Measurements from ENCODE around the gene ACTR8. TPM values are rescaled to one million over a fixed set of nuclear protein-coding genes. Genes with fewer than 3 reads are reported as not detected.

The ACTR8 gene
- total RNA-seq, 1 donor from 2014 or later: 40.8 TPM

DNA sequence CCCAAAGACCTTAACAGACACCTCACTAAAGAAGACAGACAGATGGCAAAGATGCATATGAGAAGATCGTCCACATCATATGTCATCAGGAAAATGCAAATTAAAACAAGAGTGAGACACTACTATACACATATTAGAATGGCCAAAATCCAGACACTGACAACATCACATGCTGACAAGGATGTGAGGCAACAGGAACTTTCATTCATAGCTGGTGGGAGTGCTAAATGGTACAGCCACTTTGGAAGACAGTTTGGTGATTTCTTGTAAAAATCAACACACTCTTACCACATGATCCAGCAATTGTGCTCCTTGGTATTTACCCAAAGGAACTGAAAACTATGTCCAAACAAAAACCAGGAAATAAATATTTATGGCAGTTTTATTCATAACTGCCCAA, 53.4 kb downstream of the ACTR8 start:
- no peak overlapping the region for H2AFZ ChIP-seq (replicated peaks)
- H3K9ac ChIP-seq: no peak overlapping the region
- no peaks in the 10 kb centered on the region for H3K9me3 ChIP-seq (ENCODE audit: low read depth)
- H3K4me3 ChIP-seq: no peak overlapping the region
- no peaks in the 10 kb centered on the region for H3K36me3 ChIP-seq
- H3K27me3 Mint-ChIP-seq (ENCODE audit: insufficient read depth, low read depth): peaks cover 3% of the 10 kb centered on the region
- H3K36me3 Mint-ChIP-seq: peaks cover 3% of the 10 kb centered on the region
- no peak overlapping the region for H3K4me2 ChIP-seq
- no peak for TF ChIP-seq EZH2 (IDR thresholded peaks at IDR 0.05)
- no peak for TF ChIP-seq EZH2phosphoT487 (IDR thresholded peaks at IDR 0.05)
- TF ChIP-seq, protein P1, sequence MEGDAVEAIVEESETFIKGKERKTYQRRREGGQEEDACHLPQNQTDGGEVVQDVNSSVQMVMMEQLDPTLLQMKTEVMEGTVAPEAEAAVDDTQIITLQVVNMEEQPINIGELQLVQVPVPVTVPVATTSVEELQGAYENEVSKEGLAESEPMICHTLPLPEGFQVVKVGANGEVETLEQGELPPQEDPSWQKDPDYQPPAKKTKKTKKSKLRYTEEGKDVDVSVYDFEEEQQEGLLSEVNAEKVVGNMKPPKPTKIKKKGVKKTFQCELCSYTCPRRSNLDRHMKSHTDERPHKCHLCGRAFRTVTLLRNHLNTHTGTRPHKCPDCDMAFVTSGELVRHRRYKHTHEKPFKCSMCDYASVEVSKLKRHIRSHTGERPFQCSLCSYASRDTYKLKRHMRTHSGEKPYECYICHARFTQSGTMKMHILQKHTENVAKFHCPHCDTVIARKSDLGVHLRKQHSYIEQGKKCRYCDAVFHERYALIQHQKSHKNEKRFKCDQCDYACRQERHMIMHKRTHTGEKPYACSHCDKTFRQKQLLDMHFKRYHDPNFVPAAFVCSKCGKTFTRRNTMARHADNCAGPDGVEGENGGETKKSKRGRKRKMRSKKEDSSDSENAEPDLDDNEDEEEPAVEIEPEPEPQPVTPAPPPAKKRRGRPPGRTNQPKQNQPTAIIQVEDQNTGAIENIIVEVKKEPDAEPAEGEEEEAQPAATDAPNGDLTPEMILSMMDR (IDR thresholded peaks at IDR 0.05): no peak
- H3K79me2 ChIP-seq (ENCODE audit: low read depth): no peaks in the 10 kb centered on the region
- no peak overlapping the region for H3K4me3 Mint-ChIP-seq
- H3K9me3 Mint-ChIP-seq: no peaks in the 10 kb centered on the region
- H3K27me3 ChIP-seq: no peaks in the 10 kb centered on the region
- no peaks in the 10 kb centered on the region for H3F3A ChIP-seq (ENCODE audit: low read depth)
- H3K27ac Mint-ChIP-seq: no peak overlapping the region
- H3K4me1 ChIP-seq: no peaks in the 10 kb centered on the region
- H3K4me1 Mint-ChIP-seq: peaks cover 6% of the 10 kb centered on the region
- H3K27ac ChIP-seq: no peak overlapping the region
- peaks cover 4% of the 10 kb centered on the region for H4K20me1 ChIP-seq (ENCODE audit: low read depth)
- DNase-seq (ENCODE audit: low spot score): no peak

DNA sequence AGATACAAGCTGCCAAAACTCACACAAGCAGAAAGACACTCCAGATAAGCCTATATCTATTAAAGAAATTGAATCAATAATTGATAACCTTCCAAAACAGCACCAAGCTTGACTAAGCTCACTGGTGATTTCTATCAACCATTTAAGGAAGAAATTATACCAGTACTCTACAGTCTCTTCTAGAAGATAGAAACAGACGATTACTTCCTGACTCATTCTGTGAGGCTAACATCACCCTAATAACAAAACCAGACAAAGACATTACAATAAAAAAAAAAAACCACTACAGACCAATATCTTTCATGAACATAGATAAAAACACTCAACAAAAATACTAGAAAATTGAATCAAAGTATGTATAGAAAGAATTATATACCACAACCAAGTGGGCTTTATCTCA, 55.9 kb downstream of the ACTR8 start:
- H3K27me3 ChIP-seq: no peaks in the 10 kb centered on the region
- no peak overlapping the region for H3K4me2 ChIP-seq
- no peaks in the 10 kb centered on the region for H3F3A ChIP-seq (ENCODE audit: low read depth)
- H3K9me3 ChIP-seq (ENCODE audit: low read depth): no peaks in the 10 kb centered on the region
- no peak overlapping the region for H3K27ac ChIP-seq
- peaks cover 3% of the 10 kb centered on the region for H3K27me3 Mint-ChIP-seq (ENCODE audit: insufficient read depth, low read depth)
- H3K4me3 ChIP-seq: no peak overlapping the region
- H3K36me3 ChIP-seq: no peaks in the 10 kb centered on the region
- no peaks in the 10 kb centered on the region for H3K9me3 Mint-ChIP-seq
- no peak overlapping the region for H3K4me3 Mint-ChIP-seq
- H4K20me1 ChIP-seq (ENCODE audit: low read depth): peaks cover 4% of the 10 kb centered on the region
- H3K4me1 ChIP-seq: no peaks in the 10 kb centered on the region
- H3K79me2 ChIP-seq (ENCODE audit: low read depth): no peaks in the 10 kb centered on the region
- H3K4me1 Mint-ChIP-seq: peaks cover 13% of the 10 kb centered on the region
- peaks cover 3% of the 10 kb centered on the region for H3K36me3 Mint-ChIP-seq
- DNase-seq (ENCODE audit: low spot score): no peak
- H3K27ac Mint-ChIP-seq: no peak overlapping the region
- no peak overlapping the region for H2AFZ ChIP-seq (replicated peaks)
- no peak overlapping the region for H3K9ac ChIP-seq
- no peak for TF ChIP-seq EZH2phosphoT487 (IDR thresholded peaks at IDR 0.05)
- TF ChIP-seq, protein P1 (IDR thresholded peaks at IDR 0.05): no peak
- TF ChIP-seq EZH2 (IDR thresholded peaks at IDR 0.05): no peak

- Histone ChIP-seq H3K9ac (no peak overlapping the region), H4K20me1 (ENCODE audit: low read depth) (peaks cover 4% of the 10 kb centered on the region), H3K9me3 (ENCODE audit: low read depth) (no peaks in the 10 kb centered on the region), H3K27ac (no peak overlapping the region), H3K4me3 (no peak overlapping the region), H2AFZ (replicated peaks) (no peak overlapping the region), H3K4me1 (no peaks in the 10 kb centered on the region), H3K79me2 (ENCODE audit: low read depth) (no peaks in the 10 kb centered on the region), H3K4me2 (no peak overlapping the region), H3K27me3 (no peaks in the 10 kb centered on the region), H3F3A (ENCODE audit: low read depth) (no peaks in the 10 kb centered on the region), H3K36me3 (no peaks in the 10 kb centered on the region)
- no peak for TF ChIP-seq EZH2phosphoT487 (IDR thresholded peaks at IDR 0.05)
- TF ChIP-seq, protein P1 (IDR thresholded peaks at IDR 0.05): no peak
- TF ChIP-seq EZH2 (IDR thresholded peaks at IDR 0.05): no peak
- no peaks in the 10 kb centered on the region for H3K36me3 Mint-ChIP-seq
- no peak overlapping the region for H3K4me3 Mint-ChIP-seq
- no peak for DNase-seq (ENCODE audit: low spot score)
- peaks cover 3% of the 10 kb centered on the region for H3K27me3 Mint-ChIP-seq (ENCODE audit: insufficient read depth, low read depth)
- no peaks in the 10 kb centered on the region for H3K9me3 Mint-ChIP-seq
- no peak overlapping the region for H3K27ac Mint-ChIP-seq
- peaks cover 13% of the 10 kb centered on the region for H3K4me1 Mint-ChIP-seq
These were observed 57.2 kb downstream of the ACTR8 start for GRCh38 chr3:53824795-53825194.
